Lower leg skin (tissue), 3 donors: ENCODE results near the gene SMAD6.

Source experiments
- CTCF ChIP-seq, 3 donors: fragments of 450-650 bp; IDR thresholded peaks; one replicate each; pipeline ENCODE4 v1.5.1; 2016; ENCODE audit warnings: antibody characterized with exemption in 3 of 3, mild to moderate bottlenecking in 3 of 3, moderate library complexity in 2 of 3
- POLR2A ChIP-seq, 2 donors: fragments of 450-650 bp; IDR thresholded peaks; one replicate each; pipeline ENCODE4 v1.6.1; 2016 to 2017; ENCODE audit warnings: antibody characterized with exemption in 2 of 2, mild to moderate bottlenecking in 1 of 2, moderate library complexity in 1 of 2

GRCh38 chr15:66721501-66721937 lies 19.5 kb downstream of the SMAD6 start:
- TF ChIP-seq POLR2A (IDR thresholded peaks at IDR 0.05) (no peak), CTCF (IDR thresholded peaks at IDR 0.05) (no peak)
